HUES64 (cell line): ENCODE results near the gene ADARB2.
A peak's percentile ranks its signal among the peaks of the same experiment; 100 is the strongest.

Experiments used
- H3K27ac ChIP-seq: 2 replicates; pipeline ENCODE4 v1.7.0; 2013; ENCODE audit warnings: low read depth, low read length, inconsistent platforms
- H3K27me3 ChIP-seq: 2 replicates; pipeline ENCODE4 v1.6.1; 2013; ENCODE audit warnings: mild to moderate bottlenecking, low read length; ENCODE audit not compliant: insufficient read depth
- H3K36me3 ChIP-seq: 2 replicates; pipeline ENCODE4 v1.6.1; 2013; ENCODE audit warnings: mild to moderate bottlenecking, low read length; ENCODE audit not compliant: insufficient read depth
- H3K4me1 ChIP-seq: 2 replicates; pipeline ENCODE4 v1.6.1; 2013; ENCODE audit warnings: mild to moderate bottlenecking, low read length, moderate library complexity; ENCODE audit not compliant: insufficient read depth
- H3K4me3 ChIP-seq: 2 replicates; pipeline ENCODE4 v1.5.1; 2013; ENCODE audit warnings: mild to moderate bottlenecking, low read length, moderate library complexity
- H3K9ac ChIP-seq: 2 replicates; pipeline ENCODE4 v1.6.1; 2013; ENCODE audit warnings: mild to moderate bottlenecking, low read depth, low read length
- H3K9me3 ChIP-seq: 2 replicates; pipeline ENCODE4 v1.6.1; 2013; ENCODE audit warnings: low read depth, low read length; ENCODE audit not compliant: insufficient read depth
- WGBS: fragments of 150-250, 120-280 bp; methylation state at CpG from one replicate; pipeline ENCODE4 v1.1.7; 2013; ENCODE audit warnings: missing lambda C conversion rate; 5-methylcytosine and 5-hydroxymethylcytosine counted together

The ADARB2 gene

GRCh38 chr10:1295756-1296480 lies 441.4 kb downstream of the ADARB2 start:
- Histone ChIP-seq H3K27me3 (no peaks in the 10 kb centered on the region), H3K36me3 (no peaks in the 10 kb centered on the region), H3K27ac (no peak overlapping the region), H3K4me1 (peaks cover 21% of the 10 kb centered on the region), H3K4me3 (no peak overlapping the region), H3K9ac (no peak overlapping the region), H3K9me3 (no peaks in the 10 kb centered on the region)
- over 99% methylated on average over 5 of the region's 7 CpGs for WGBS

GRCh38 chr10:1294748-1295147 lies 442.6 kb downstream of the ADARB2 start:
- Histone ChIP-seq H3K27ac (no peak overlapping the region), H3K4me3 (no peak overlapping the region), H3K9ac (no peak overlapping the region), H3K4me1 (peaks cover 21% of the 10 kb centered on the region), H3K9me3 (no peaks in the 10 kb centered on the region), H3K27me3 (no peaks in the 10 kb centered on the region), H3K36me3 (no peaks in the 10 kb centered on the region)
- 93% methylated on average over 7 of the region's 7 CpGs for WGBS

GRCh38 chr10:1293636-1294435 lies 443.5 kb downstream of the ADARB2 start:
- Histone ChIP-seq H3K36me3 (no peaks in the 10 kb centered on the region), H3K4me3 (peak overlapping the region; percentile 6; the same call in 1 of the 2 replicates), H3K4me1 (peaks cover 21% of the 10 kb centered on the region), H3K27me3 (no peaks in the 10 kb centered on the region), H3K9ac (no peak overlapping the region), H3K27ac (peak overlapping the region; percentile 15; the same call in 1 of the 2 replicates), H3K9me3 (no peaks in the 10 kb centered on the region)
- WGBS, result 44% methylated on average over 10 of the region's 10 CpGs

GRCh38 chr10:1293157-1293556 lies 444.2 kb downstream of the ADARB2 start:
- Histone ChIP-seq H3K9me3 (no peaks in the 10 kb centered on the region), H3K36me3 (no peaks in the 10 kb centered on the region), H3K4me3 (0 out of 2 replicates have a peak overlapping the region, but pooled peaks have one; percentile 6), H3K27me3 (no peaks in the 10 kb centered on the region), H3K4me1 (peaks cover 21% of the 10 kb centered on the region), H3K27ac (no peak overlapping the region; the same call in 1 of the 2 replicates), H3K9ac (no peak overlapping the region)
- WGBS, result 25% methylated on average over 5 of the region's 5 CpGs

DNA sequence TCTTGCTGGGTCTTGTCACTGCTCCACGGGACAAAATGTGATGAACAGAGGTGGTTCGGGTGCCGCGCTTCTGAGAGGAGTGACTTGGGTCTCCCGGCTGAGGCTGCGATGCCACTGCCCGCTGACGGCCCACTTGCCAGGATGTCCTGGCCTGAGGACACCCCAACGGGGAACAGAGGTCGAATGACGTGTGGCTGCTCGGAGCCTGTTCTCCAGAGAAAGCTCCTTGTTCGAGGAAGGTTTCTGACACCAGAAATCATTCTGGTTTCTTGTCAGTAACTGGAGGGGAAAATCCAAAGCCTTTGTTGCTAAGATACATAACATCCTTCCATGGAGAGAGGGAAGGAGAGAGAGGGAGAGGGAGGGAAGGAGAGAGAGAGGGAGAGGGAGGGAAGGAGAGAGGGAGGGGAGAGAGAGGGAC lies 444.7 kb downstream of the ADARB2 start:
- 73% methylated on average over 13 of the region's 13 CpGs for WGBS
- H3K4me1 ChIP-seq, result peaks cover 21% of the 10 kb centered on the region

GRCh38 chr10:1291178-1292090 lies 445.9 kb downstream of the ADARB2 start:
- WGBS, result 92% methylated on average over 27 of the region's 27 CpGs
- no peaks in the 10 kb centered on the region for H3K36me3 ChIP-seq
- H3K4me3 ChIP-seq, result no peak overlapping the region
- no peaks in the 10 kb centered on the region for H3K27me3 ChIP-seq
- H3K27ac ChIP-seq, result no peak overlapping the region
- H3K4me1 ChIP-seq, result peaks cover 21% of the 10 kb centered on the region
- no peak overlapping the region for H3K9ac ChIP-seq
- no peaks in the 10 kb centered on the region for H3K9me3 ChIP-seq

More for the DNA sequence above, 444.7 kb downstream of the ADARB2 start:
- Histone ChIP-seq H3K36me3 (no peaks in the 10 kb centered on the region), H3K9me3 (no peaks in the 10 kb centered on the region), H3K9ac (no peak overlapping the region), H3K27me3 (no peaks in the 10 kb centered on the region), H3K4me3 (no peak overlapping the region), H3K27ac (peak overlapping the region; percentile 51; the same call in 1 of the 2 replicates)

DNA sequence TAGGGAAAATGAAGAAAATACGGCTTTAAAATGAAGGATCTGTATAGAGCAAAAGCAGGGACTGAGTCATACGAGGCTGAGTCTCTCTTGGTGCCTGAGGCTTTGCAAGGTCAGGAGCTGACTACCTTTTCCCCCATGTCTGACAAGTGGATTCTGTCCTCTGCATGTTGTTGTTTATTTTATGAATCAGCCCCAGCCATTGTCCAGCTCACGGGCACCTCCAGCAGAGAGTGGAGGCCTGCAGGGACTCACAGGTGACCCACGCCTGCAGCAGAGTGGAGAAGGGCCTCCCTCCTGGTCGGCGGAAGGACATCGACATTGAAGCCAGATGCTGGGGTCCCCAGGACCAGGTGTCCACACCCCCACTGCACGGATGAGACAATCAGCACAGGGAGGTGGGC lies 447.3 kb downstream of the ADARB2 start:
- no peaks in the 10 kb centered on the region for H3K36me3 ChIP-seq
- H3K4me3 ChIP-seq, result no peak overlapping the region
- H3K9me3 ChIP-seq, result no peaks in the 10 kb centered on the region
- no peak overlapping the region for H3K27ac ChIP-seq
- H3K9ac ChIP-seq, result no peak overlapping the region
- WGBS, result 90% methylated on average over 8 of the region's 8 CpGs
- H3K4me1 ChIP-seq, result peaks cover 25% of the 10 kb centered on the region
- H3K27me3 ChIP-seq, result no peaks in the 10 kb centered on the region

DNA sequence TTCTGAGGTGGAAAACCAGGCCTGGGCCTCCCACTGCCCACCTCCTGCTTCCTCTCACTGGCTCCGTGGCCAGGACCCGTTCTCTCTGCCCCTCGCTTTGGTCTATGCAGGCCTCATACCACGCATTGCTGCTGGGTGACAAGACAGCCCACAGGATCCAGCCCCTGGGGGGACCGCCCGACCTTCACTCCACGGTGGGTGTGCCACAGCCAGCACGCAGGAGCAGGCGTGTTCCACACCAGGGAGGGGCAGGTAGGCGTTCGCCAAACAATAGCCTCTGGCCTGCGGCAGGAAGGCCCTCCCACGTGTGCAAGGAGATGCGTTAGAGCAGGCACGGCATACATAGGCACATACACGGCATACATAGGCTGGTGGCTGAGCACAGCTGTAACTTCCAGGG lies 447.7 kb downstream of the ADARB2 start:
- Histone ChIP-seq H3K36me3 (no peaks in the 10 kb centered on the region), H3K4me3 (no peak overlapping the region), H3K9ac (no peak overlapping the region), H3K27ac (no peak overlapping the region), H3K4me1 (peaks cover 24% of the 10 kb centered on the region), H3K9me3 (no peaks in the 10 kb centered on the region), H3K27me3 (no peaks in the 10 kb centered on the region)
- WGBS, result 80% methylated on average over 16 of the region's 16 CpGs

DNA sequence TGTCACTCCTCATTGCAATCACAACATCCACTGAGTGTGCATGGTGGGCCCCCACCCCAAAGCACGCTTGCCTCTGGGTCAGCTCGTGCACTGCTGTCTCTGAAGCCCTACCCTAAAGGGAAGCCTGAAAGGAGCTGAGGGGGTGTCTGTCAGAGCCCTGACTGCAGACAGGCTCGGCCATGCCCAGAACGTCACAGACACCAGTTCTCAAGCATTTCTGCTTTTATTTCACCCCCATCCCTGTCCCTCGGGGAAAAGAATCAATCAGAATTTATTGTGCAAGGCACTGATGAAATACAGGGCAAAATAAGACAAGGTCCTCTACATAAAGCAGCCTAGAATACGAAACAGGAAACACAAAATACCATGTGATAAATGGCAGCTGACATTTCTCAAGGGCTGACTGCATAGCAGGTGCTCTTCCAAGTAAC lies 449.3 kb downstream of the ADARB2 start:
- no peak overlapping the region for H3K27ac ChIP-seq
- peaks cover 9% of the 10 kb centered on the region for H3K4me1 ChIP-seq
- H3K9me3 ChIP-seq, result no peaks in the 10 kb centered on the region
- H3K4me3 ChIP-seq, result no peak overlapping the region
- no peaks in the 10 kb centered on the region for H3K36me3 ChIP-seq
- no peaks in the 10 kb centered on the region for H3K27me3 ChIP-seq
- no peak overlapping the region for H3K9ac ChIP-seq
- whole genome bisulfite sequencing, result 87% methylated on average over 6 of the region's 6 CpGs

GRCh38 chr10:1287487-1287886 lies 449.8 kb downstream of the ADARB2 start:
- Histone ChIP-seq H3K9ac (no peak overlapping the region), H3K9me3 (no peaks in the 10 kb centered on the region), H3K4me1 (peaks cover 7% of the 10 kb centered on the region), H3K27me3 (no peaks in the 10 kb centered on the region), H3K36me3 (no peaks in the 10 kb centered on the region), H3K27ac (no peak overlapping the region), H3K4me3 (no peak overlapping the region)
- 93% methylated on average over 7 of the region's 7 CpGs for WGBS
